AG04449 (cell line): Measurements from ENCODE around the gene SLCO4C1.

Source experiments
- CTCF ChIA-PET: fragments of 350-600 bp; formaldehyde crosslinking; extraction: SDS; loops from one replicate; lab custom pipeline; 2021; ENCODE audit warnings: antibody characterized with exemption; lab: Yijun Ruan, JAX
- POLR2A ChIA-PET: fragments of 400-600, 350-600 bp; formaldehyde crosslinking; extraction: SDS; loops from one replicate; lab custom pipeline; 2020; ENCODE audit warnings: antibody characterized with exemption, inconsistent platforms; lab: Yijun Ruan, JAX
- DNase-seq: peaks from one replicate; pipeline ENCODE4 v3.0.0-alpha.2; 2010; ENCODE audit warnings: low read depth, low spot score
- H3K4me3 ChIP-seq: 2 replicates; pipeline ENCODE4 v1.5.1; 2011; ENCODE audit warnings: low read depth, mild to moderate bottlenecking, control low read depth, low read length
- CTCF ChIP-seq: IDR thresholded peaks from one replicate; pipeline ENCODE4 v1.5.1; 2011; ENCODE audit warnings: mild to moderate bottlenecking, moderate library complexity, low read length, control low read depth, inconsistent platforms; ENCODE audit not compliant: insufficient read depth; ENCODE audit errors: missing control alignments

SLCO4C1 gene

GRCh38 chr5:102312586-102313370 is 16.7 kb upstream of the SLCO4C1 start:
- no peak for DNase-seq
- ChIA-PET CTCF (no interaction called here), POLR2A (no interaction called here)
- H3K4me3 ChIP-seq, result no peak overlapping the region
- no peak for TF ChIP-seq CTCF

DNA sequence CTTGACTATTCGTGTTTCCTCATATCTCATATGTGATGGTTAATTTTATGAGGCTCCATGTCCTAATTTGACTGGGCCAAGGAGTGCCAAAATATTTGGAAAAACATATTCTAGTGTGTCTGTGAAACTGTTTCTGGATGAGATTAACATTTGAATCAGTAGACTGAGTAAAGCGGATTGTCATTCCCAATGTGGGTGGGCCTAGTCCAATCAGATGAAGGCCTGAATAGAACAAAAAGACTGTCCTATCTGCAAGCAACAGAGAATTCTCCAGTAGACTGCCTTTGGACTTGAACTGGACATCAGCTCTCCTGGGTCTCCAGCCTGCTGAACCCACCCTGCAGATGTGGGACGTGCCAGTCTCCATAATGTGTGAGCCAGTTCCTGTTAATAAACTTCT is 13.5 kb upstream of the SLCO4C1 start:
- ChIA-PET POLR2A (no interaction called here), CTCF (no interaction called here)
- TF ChIP-seq CTCF, result no peak

DNA sequence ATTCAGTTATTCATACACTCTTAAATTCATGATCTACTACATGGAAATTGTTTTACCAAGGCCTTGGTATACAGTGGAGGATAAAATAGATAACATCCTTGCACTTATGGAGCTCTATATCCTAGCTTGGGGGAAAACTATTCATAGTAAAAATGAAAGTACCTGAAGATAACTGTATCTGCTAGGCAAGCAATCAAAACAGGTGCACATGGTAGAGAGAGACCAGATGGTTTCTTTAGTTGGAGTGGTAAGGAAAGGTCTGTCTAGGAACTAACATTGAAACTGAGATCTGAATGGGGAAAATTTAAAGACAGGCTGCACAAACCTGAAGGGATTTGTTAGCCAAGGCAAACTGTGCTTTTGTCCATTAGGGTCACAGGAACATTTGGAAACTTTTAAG is 11.1 kb upstream of the SLCO4C1 start:
- no peak for DNase-seq
- CTCF ChIA-PET, result no interaction called here
- H3K4me3 ChIP-seq, result no peak overlapping the region
- POLR2A ChIA-PET, result no interaction called here
- no peak for TF ChIP-seq CTCF

More for the DNA sequence above, 13.5 kb upstream of the SLCO4C1 start:
- H3K4me3 ChIP-seq, result no peak overlapping the region
- no peak for DNase-seq

DNA sequence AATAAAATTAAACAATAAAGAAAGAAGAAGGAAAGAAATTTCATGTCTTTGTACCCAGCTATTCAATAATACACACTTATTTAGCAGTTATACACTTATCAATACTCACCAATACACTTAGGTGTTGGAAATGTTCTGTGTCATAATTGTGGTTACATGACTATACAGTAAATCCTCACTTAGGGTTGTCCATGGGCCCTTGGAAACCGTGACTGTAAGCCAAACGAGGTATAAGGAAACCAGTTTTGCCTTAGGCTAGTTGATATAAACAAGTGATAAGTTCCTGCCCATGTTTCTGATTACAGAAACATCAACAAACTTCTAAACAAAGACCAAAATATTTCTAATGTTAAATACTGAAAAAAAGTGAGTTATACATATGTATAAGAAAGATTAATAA is 10.0 kb upstream of the SLCO4C1 start:
- CTCF ChIA-PET, result no interaction called here
- H3K4me3 ChIP-seq, result no peak overlapping the region
- POLR2A ChIA-PET, result no interaction called here
- DNase-seq, result no peak
- no peak for TF ChIP-seq CTCF

DNA sequence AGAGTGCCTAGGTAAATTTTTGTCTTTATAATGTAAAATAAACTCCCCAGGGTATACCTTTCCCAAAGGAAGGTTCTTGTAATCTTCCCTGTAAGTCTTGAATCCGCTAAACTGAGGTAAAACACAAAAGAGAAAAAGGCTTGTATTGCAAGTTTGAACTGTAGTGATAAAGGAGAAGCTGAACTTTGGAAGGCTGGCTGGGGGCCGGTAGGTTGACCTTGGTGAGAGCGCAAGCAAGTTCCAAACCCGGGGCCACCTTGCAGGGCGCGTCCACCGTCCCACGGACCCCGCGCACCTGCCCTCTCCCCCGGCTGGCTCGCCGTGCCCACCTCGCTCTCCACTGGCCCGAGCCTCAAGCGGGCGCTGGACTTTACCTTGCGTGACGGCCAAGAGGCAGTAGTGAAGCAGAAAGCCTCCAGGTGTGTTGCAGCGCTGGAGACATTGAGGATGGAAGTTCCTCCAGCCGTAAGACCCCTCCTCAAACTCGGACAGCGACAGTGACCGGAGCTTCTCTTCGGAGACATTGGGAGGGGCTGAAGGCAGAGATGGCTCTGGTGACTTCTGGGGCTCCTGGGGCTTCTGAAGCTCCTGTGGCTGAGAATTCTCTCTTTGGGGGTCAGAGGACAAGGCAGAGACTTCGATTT is 428 bp downstream of the SLCO4C1 start:
- no peak for TF ChIP-seq CTCF
- ChIA-PET CTCF (no interaction called here), POLR2A (no interaction called here)
- no peak overlapping the region for H3K4me3 ChIP-seq
- DNase-seq, result no peak

GRCh38 chr5:102294886-102295395 is 1.1 kb downstream of the SLCO4C1 start:
- no peak for DNase-seq
- ChIA-PET CTCF (no interaction called here), POLR2A (no interaction called here)
- H3K4me3 ChIP-seq, result no peak overlapping the region
- TF ChIP-seq CTCF, result no peak
